Uterus (tissue), 2 donors: Measurements from ENCODE around the gene TEX261.

ENCODE experiments used
- CTCF ChIP-seq, 4 experiments: fragments of 200-600 bp in 2 of 4; fragments of 450-650 bp in 2 of 4; sonication (generic) in 2 of 4; IDR thresholded peaks; one replicate each; pipeline ENCODE4 v1.5.1; 2016 to 2019; ENCODE audit warnings: antibody characterized with exemption in 4 of 4, mild to moderate bottlenecking in 2 of 4, moderate library complexity in 1 of 4
- POLR2A ChIP-seq, 2 donors: fragments of 450-650 bp; IDR thresholded peaks; one replicate each; pipeline ENCODE4 v1.6.1; 2016; ENCODE audit warnings: antibody characterized with exemption in 2 of 2, mild to moderate bottlenecking in 1 of 2, moderate library complexity in 1 of 2

DNA sequence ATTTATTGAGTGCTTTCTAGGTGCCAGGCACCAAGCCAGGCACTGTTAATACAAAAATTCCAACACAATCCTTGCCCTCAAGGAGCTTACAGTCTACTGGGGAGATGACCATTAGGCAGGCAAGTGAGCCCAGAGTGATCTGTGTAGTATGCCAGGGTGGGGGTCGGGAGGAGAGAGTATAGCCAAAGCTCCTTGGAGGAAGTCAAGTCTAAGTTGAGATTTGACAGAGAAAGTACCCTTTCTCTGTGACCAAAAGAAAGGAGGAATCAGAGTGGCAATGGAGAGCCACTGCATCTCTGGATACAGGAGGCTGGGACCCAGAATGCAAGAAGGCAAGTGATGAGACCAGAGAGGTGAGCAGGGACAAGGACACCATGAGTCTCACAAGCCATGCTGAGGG, 8.7 kb downstream of the TEX261 start:
- TF ChIP-seq CTCF (IDR thresholded peaks at IDR 0.05) = no peak
- TF ChIP-seq POLR2A (IDR thresholded peaks at IDR 0.05) = no peak
